Fibroblast of lung (primary cell): ENCODE results near the gene TULP1.

Source experiments
- CTCF ChIP-seq, 2 donors: IDR thresholded peaks in 1 of 2; conservative IDR thresholded peaks in 1 of 2; 1 replicate in 1 of 2; 2 replicates in 1 of 2; pipeline ENCODE4 v1.5.1; 2011 to 2012; ENCODE audit warnings: low read length in 2 of 2, control low read depth in 1 of 2, inconsistent platforms in 1 of 2, low read depth in 1 of 2, mild to moderate bottlenecking in 1 of 2
- EZH2 ChIP-seq: IDR thresholded peaks from 2 replicates; pipeline ENCODE4 v1.5.1; 2012; ENCODE audit warnings: low read length, control low read depth, mild to moderate bottlenecking; ENCODE audit errors: missing control alignments

DNA sequence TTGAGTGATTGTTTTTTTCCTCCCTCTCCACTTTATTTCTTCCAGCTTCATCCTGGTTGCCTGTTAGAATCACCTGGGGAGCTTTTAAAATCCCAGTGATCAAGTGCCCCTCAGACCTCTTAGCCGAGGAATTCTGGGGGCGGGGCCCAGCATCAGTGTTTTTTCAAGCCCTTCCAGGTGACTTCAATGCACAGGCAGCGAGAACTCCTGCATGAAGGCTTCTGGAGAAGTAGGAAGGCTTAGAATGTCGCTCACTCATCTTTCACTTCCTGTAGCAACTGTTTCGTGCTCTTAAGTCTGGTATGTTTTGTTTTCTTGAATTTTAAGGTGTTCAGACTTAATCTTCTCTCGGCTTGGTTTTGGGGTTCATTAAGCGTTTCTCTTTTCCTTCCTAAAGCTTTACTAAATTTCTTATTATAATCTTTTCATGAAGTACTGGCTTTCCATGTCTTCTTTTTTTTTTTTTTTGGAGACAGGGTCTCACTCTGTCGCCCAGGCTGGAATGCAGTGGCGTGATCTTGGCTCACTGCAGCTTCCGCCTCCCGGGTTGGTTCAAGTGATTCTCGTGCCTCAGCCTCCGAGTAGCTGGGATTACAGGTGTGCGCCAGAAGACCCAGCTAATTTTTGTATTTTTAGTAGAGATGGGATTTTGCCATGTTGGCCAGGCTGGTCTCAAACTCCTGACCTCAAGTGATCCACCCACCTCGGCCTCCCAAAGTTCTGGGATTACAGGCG, 30.9 kb upstream of the TULP1 start:
- no peak for TF ChIP-seq CTCF (conservative IDR thresholded peaks at IDR 0.05 in 1 of 2, IDR thresholded peaks at IDR 0.05 in 1 of 2; ENCODE audit: low read depth in 1 of 2, low read length in 2 of 2)
- TF ChIP-seq EZH2, result no peak
